Right lung (tissue), 5 donors: ENCODE results near the gene BHLHA15. TPM values are rescaled to one million over a fixed set of nuclear protein-coding genes. Genes with fewer than 3 reads are reported as not detected.

Experiments used
- DNase-seq, 2 donors: peaks; one replicate each; pipeline ENCODE4 v3.0.0-alpha.2; 2013
- polyA plus RNA-seq, 5 donors: library from polyadenylated mRNA; unstranded; fragments of 120-200 nt; gene quantifications; one replicate each; pipeline versions ENCODE4 v1.2.1 to v1.2.3, GENCODE V29; 2013; ENCODE audit warnings: inconsistent platforms in 1 of 5, low replicate concordance in 1 of 5; ENCODE audit not compliant: insufficient read length in 5 of 5, insufficient read depth in 1 of 5

Gene BHLHA15
- polyA plus RNA-seq, 5 donors, result 0.46 to 0.78 (median 0.60) TPM

DNA sequence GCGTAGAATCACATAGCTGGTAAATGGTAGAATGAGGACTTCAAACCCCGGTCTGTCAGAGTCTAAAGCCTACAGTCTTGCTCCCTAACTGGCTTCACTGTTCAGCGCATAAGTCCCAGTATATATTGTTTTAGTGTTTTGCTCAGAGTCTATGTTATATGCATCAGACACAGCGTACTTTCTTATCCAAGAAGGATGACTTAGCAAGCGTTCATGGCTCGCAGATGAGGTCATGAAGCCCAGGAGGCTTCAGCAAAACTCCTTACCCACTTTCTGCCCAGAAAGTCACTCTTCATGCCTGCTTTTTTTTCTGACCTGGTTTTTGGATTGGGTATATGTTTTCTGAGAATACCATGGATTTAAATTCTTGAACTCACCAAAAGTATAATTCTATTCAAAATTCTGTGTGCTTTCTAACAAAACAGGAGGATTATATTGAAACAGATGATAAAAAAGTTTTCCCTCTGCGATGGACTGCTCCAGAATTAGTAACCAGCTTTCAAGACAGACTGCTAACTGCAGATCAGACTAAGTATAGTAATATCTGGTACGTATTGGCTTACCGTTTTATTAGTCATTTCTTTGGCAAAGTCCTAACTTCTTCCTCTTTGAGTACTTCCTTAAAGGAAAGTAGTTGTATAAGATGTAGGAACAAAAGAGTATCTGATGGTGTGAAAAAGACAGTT, 24.6 kb upstream of the BHLHA15 start:
- no peak for DNase-seq

DNA sequence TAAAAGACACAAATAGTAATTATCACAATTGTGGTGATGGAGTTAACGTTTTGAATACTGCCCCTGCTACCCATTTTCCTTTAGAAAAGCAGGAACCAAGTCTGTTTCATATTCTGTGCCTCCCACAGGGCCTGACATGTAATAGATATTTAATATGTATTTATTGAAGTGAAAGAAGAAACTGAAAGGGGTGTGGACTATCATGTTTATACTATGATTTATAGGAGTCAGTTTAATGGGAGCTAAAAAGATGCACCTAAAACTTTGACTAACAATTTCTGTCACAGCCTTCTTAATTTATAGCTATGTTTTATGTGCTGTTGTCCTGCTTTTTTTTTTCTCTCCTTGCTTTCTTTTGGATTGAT, 24.1 kb upstream of the BHLHA15 start:
- no peak for DNase-seq

DNA sequence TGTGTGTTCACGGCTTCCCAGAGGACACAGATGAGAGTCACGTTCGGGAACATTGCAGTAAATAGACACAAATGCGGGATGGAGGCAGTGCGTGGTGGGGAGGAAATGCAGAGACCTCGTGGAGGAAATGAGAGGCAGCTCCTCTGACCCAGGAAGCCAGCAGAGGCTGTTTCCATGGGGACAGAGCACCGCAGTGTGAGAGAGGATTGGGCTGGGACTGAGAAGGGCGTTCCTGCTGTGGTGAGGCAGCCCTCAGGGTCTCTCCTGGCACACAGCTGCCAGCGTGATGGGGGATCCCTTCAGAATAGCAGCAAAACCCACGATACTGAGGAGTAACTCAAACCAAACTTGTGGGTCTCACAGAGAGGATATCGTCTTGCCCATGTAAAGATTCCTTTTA, 21.7 kb upstream of the BHLHA15 start:
- DNase-seq, result no peak

DNA sequence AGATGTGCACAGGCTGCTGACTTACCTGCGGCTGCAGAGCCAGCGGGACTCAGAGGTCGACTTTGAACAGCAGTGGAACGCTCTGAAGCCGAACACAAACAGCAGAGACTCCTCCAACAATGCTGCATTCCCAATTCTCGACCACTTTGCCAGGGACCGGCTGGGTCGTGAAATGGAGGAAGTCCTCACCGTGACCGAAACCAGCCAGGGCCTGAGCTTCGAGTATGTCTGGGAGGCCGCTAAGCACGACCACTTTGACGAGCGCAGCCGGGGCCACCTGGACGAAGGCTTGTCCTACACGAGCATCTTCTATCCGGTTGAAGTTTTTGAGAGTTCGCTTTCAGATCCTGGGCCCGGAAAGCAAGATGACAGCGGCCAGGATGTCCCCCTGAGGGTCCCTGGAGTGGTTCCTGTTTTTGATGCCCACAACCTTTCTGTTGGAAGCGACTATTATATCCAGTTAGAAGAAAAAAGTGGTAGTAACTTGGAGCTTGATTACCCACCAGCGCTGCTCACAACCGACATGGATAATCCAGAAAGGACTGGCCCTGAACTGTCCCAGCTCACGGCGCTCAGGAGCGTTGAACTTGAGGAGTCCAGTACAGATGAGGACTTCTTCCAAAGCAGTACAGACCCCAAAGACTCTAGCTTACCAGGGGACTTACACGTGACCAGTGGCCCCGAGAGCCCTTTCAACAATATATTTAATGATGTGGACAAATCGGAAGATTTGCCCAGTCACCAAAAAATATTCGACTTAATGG, 19.4 kb upstream of the BHLHA15 start:
- no peak for DNase-seq

DNA sequence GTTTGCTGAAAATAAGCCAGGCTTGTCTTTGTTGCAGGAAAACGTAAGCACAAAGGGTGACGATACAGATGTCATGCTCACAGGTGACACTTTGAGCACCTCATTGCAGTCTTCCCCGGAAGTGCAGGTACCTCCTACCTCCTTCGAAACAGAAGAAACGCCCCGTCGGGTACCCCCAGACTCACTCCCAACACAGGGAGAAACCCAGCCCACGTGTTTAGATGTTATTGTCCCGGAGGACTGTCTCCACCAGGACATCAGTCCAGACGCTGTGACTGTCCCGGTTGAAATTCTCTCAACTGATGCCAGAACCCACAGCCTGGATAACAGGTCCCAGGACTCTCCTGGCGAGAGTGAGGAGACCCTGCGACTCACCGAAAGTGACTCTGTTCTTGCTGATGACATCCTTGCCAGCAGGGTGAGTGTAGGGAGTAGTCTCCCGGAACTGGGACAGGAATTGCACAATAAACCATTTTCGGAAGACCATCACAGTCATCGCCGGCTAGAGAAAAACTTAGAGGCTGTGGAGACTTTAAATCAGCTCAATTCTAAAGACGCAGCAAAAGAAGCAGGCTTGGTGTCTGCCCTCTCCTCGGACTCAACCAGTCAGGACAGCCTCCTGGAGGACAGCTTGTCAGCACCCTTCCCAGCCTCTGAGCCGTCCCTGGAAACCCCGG, 18.3 kb upstream of the BHLHA15 start:
- DNase-seq, result no peak

DNA sequence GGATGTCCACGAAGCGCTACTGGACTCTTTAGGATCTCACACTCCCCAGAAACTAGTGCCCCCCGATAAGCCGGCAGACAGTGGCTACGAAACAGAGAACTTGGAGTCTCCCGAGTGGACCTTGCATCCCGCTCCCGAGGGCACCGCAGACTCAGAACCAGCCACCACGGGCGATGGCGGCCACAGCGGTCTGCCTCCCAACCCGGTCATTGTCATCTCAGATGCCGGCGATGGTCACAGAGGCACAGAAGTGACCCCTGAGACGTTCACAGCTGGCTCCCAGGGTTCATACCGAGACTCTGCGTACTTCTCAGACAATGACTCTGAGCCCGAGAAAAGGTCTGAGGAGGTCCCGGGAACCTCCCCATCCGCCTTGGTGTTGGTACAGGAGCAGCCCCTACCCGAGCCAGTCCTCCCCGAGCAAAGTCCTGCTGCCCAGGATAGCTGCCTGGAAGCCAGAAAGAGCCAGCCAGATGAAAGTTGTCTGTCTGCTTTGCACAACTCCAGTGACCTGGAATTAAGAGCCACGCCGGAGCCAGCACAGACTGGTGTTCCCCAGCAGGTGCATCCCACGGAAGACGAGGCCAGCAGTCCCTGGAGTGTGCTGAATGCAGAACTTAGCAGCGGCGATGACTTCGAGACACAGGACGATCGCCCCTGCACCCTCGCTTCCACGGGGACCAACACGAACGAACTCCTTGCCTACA, 17.6 kb upstream of the BHLHA15 start:
- DNase-seq, result no peak

DNA sequence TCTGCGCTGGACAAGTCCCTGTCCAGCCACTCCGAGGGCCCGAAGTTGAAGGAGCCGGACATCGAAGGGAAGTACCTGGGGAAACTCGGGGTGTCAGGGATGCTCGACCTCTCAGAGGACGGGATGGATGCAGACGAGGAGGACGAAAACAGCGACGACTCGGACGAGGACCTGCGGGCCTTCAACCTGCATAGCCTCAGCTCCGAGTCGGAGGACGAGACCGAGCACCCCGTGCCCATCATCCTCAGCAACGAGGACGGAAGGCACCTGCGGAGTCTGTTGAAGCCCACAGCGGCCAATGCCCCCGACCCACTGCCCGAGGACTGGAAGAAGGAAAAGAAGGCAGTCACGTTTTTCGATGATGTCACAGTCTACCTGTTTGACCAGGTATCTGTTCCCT, 17.1 kb upstream of the BHLHA15 start:
- DNase-seq, result no peak

DNA sequence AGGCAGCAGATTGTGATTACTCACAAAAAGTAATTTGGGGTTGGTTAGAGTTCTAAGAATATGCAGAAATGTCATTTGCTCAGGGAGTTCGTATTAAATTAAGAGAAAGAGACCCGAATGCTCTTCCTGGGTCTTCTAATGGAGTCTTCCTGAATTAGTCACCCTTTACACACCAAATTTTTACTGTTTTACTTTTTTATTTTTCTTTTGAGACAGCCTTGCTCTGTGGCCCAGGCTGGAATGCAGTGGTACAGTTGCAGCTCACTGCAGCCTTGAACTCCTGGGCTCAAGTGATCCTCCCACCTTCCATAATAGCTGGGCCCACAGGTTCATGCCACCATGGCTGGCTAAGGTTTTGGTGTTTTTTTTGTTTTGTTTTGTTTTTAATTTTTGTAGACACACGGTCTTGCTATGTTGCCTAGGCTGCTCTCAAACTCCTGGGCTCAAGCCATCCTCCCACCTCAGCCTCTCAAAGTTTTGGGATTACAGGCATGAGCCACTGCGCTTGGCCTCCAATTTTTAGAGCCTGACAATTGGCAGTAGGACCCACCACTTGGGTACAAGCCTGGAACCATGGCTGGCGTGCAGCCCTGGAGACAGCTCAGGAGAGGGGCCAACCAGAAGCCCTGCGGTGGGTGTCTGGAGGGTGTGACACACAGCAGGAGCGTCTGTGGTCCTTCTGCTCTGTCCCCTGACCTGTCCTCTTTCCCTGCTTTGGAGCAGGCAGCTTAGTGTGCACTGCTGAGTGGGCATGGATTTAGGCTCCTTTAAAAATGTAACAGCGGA, 16.4 kb upstream of the BHLHA15 start:
- DNase-seq, result no peak

DNA sequence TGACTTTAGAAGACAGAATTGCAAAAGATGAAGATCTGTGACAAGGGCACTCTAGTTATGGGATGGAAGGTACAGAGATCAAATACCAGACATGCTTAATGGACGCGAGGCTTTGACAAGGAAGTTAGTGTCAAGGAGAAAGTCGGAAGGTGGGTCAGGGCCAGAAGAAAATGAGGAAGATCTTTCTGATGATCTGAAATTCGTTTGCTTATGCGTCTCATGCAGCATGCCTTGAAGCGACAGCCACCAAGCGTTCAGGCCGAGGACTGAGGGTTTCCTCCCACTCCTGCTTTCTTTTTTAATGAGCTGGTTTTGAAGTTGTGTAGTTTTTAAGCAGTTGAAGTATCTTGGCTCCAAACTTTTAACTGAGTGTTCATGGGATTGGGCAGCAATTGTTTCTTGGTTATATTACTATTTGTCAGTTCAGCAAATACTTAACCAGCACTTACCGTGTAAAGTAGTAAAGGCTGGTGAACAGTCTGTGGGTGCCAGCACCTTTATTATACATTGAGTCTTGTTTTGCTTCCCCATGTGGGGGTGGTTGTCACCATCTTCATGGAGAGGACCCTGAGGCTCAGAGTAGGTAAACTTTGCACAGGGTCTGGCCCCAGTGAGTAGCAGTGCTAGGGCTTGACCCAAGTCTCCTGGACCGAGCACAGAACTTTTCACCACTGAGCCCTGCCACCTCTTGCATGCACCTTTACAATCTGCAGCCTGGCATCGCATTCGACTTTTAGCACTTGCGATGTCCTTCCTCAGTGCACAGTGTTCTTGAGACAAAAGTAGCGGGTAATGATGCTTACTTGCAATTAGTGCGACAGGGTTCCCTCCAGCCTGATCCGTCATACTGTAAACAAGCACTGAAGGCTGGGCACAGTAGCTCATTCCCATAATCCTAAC, 14.3 kb upstream of the BHLHA15 start:
- DNase-seq, result no peak

DNA sequence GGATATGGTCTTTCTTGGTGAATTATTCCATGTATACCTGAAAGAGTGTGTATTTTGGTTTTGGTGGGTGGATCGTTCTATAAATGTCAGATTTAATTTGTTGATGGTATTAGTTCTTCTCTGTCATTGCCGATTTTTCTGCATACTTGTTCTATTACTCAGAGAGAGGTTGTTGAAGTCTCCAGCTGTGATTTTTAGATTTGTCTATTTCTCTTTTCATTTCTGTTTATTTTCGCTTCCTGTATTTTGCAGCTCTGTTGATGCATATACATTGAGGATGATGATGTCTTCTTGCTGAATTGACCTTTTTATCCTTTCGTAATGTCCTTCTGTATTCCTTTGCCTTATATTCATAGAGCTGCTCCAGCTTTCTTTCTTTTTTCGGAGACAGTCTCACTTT, 12.1 kb upstream of the BHLHA15 start:
- DNase-seq, result no peak

DNA sequence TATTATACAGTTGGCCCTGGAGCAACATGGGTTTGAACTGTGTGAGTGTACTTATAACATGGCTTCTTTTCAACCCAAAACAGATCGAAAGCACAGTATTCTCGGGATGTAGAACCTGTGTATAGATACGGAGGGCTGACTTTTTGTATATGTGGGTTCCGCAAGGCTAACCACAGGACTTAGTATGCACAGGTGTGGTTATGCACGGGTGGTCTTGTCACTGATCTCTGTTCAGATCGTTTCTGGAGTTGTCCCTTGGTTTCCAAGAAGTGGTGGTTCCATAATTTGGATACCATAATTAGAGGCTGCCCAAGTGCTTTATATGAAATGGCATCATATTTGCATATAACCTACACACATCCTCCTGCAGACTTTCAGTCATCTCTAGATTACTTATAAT, 10.9 kb upstream of the BHLHA15 start:
- DNase-seq, result no peak

DNA sequence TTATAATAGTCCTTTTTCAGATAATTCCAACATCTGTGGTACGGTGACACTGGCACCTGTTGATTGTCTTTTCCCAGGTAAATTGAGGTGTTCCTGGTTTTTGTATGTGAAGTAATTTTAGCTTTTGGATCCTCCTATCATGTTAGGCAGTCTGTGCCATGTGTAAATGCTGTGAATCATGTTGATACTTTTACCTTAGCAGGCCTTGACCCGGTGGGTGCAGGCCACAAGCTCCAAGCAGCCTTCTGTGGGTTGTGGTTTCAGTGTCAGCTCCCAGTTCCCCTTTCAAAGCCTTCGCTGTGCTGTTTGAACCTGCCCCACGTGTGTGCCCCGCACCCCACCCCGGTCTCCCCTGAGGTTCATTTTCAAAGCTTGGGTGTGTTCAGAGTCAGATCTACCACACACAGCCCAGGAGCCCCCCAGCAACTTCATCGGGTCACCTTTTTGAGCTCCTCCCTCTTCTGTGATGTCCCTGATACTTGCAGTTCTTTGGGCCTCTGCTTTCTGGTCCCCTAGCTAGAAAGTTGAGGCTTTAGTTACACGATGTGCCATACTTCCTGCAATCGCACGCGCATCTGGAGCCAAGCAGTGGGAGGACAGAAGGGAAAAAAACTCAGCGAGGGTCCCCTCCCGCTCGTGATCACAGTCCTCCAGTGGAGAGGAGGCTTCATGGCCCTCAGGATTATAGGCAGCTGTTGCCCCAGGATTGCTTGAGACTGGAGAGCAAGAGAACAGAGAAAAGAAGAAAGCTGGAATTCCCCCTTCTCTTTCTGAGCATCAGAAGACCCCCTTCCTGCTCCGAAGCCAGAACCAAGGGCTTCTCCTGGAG, 8.7 kb upstream of the BHLHA15 start:
- no peak for DNase-seq

DNA sequence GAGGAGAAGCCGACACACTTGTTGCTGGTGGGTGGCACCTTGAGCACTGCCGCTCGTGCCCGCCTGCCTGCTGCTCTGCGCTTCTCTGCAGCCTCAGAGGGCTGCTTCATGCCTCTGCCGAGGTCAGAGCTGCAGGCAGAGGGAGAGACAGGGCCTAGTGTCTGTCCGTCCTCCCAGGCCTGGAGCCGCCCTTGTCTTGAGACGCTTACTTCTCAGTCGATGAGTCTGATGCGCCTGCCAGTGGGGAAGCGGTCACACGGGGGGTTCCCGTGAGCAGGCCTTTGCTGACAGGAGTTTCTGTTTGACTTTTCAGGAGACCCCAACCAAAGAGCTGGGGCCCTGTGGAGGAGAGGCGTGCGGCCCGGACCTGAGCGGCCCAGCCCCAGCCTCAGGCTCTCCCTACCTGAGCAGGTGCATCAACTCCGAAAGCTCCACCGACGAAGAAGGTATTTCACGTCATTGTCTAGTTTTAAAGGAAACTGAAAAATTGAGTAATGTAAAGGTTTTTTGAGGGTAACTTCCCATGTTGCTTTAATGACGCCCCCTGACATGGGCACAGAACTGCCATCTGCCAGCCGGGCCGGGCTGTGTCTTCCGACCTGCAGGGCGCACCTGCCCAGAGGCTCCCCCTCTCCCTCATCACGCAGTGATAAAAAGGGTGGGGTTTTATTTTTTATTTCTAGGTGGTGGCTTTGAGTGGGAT, 7.8 kb upstream of the BHLHA15 start:
- no peak for DNase-seq

DNA sequence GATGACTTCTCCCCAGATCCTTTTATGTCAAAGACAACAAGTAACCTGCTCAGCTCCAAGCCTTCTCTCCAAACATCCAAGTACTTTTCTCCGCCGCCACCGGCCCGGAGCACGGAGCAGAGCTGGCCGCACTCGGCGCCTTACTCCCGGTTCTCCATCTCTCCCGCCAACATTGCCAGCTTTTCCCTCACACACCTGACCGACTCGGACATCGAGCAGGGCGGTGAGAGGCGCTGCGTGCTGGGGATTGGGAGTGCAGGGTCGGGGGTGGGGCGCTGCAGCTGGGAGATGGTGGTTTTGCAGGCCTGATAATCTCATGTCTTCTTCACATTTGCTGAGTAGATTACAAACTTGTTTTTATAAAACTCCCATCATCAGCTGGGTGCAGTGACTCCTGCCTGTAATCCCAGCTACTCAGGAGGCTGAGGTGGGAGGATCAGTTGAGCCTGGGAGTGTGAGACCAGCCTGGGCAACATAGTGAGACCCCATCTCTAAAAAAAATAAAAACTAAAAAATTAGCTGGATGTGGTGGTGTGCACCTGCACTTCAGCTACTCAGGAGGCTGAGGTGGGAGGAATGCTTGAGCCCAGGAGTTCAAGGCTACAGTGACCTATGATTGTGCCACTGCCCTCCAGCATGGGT, 7.2 kb upstream of the BHLHA15 start:
- no peak for DNase-seq

DNA sequence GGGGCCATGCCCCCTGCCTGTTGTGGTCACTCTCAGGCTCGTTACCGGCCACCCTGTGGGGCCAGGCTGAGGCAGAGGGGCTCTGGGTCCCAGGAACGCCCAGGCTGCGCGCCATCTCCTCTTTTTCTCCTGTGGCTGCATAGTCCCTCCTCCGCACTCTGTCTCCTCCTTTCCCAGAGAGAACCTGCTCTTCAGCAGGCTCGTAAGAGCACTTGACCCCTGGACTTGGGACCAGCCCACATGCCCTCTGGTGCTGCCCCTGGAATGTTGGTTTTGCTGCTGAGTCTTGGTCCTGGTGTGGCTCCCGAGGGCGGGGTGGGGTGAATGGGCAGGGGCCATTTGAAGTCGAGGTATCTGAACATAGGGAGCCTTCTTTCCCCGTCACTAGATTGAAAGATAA, 6.6 kb upstream of the BHLHA15 start:
- no peak for DNase-seq

DNA sequence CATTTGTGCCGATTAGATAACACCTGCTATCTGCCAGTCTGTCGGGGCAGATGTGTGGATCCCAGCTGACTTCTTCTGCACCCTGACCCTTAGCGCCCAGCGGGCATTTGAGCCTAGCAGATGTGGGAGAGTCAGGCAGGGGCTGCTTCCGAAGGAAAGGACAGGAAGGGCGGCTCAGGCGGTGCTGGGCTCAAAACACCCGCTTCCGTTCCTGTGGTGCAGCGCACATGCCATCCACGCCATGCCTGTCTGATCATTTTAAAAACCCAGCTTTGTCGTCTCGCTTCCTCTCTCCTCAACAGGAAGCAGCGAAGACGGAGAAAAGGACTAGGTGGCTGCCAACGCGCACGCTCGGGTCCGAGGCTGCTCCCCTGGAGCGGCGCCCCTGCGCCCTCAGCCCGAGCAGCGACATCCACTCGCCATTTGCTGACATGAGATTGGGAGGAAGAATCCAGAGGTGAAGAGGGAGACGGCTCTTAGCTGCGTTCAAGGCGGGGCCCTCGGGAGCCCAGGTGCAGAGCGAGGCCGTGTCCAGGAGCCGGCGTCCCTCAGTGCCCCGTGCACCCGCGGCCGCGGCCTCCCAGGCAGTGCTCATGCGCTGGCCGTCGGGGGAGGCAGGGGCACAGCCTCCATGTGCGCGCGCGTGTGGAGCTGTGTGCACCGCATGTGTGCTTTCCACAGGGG, 5.9 kb upstream of the BHLHA15 start:
- no peak for DNase-seq

DNA sequence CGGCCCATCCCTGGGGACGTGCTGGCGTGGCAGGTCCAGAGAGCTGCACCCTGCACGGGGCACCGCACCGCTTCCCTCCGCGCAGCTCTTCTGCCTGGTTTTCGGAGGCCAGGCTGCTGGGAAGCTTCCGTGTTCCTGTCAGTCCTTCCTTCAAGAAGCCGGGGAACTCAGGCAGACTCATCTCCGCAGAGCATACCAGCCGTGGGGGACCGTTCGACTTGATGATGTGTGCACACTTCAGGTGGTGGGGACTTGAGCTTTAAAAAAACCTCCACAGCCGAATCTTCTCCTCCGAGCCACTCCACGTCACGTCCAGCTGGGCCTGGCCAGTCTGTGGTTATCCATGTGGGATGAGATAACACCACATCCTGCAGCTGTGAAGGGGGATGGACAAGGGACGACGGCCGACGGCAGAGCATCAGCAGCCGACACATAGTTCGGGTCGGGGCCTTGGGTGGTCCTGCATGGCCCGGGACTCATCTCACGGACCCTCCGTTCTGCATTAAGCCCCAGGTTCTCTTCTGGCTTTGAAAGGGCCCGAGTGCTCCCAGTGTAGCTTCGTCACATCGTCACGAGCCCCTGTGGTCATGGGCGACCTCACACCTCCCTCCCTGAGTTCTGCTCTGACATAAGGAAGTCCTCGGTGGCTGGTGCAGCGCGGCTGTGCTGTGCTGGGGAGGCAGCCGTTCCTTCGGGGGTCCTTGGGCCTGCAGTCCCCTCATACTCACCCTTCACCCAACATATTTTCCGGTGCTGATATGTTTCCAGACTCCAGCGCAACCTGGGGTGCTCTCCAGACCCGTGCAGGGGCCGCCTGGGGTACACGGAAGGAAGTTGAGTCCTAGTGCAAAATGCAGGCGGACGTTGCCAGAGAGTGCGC, 4.5 kb upstream of the BHLHA15 start:
- DNase-seq, result no peak
